NCI-H524 (cell line): ENCODE measurements around the gene FAM181A.
A peak's percentile ranks its signal among the peaks of the same experiment; 100 is the strongest.

ENCODE experiments used
- DNase-seq, 2 experiments: peaks; one replicate each; lab custom pipeline; 2025; lab: John Stamatoyannopoulos, UW

FAM181A gene

DNA sequence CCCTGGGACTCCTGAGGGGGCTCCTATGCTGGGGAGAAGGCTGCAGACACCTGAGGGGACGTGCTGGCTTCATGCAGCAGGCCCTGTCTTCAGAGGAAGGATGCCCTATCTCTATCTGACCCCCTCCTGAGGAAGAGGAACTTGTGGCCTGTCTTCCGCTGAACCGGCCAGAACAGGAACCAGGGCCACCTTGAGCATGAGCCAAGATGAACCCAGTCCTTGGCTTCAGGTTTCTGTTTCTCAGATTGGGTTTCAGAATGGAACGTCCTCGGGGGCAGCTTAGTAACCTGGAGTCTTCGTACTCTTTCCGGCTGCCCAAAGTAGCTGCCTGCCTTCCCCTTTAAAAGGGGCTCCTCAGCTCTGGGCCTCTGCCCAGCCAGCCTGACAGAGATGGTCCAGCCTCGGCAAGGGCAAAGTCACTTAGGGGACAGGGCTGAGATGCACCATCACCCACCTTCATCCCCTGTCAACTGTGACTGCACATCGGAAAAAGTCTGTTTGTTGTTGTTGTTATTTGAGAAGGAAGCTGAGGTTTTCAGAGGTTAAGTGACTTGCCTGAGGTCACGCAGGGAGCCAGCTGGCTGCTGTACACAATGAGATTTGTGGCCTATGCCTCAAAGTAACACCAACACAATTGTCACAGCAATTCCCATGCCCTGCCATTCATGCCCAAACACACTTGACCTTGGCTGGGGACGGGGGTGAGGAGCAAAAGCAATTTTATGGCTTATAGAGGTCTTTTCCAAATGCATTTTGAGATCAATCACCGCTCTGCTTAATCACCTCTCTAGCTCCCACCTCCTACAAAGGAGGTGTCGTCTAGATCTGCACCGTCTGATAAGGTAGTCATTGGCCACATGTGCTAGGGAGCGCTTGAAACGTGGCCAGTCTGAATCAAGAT, 35.8 kb downstream of the FAM181A start:
- DNase-seq, result no peak

DNA sequence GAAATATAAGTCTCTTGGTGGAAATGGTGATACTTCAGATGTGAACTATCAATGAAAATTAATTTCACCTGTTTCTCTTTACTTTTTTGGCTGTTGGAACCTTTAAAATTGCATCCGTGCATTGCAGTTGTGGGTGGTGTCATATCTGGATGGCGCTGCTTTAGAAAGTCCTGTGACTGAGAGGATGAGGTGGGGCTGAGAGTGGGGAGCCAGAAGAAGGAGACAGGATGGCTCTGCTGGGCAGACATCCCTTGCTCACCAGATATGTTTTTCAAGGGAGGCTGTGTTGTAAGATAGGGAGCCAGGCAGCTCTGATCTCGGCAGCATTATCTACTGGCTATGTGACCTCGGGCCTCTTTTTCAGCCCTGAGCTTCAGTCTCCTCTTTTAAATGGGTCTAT, 36.5 kb downstream of the FAM181A start:
- DNase-seq, result no peak

DNA sequence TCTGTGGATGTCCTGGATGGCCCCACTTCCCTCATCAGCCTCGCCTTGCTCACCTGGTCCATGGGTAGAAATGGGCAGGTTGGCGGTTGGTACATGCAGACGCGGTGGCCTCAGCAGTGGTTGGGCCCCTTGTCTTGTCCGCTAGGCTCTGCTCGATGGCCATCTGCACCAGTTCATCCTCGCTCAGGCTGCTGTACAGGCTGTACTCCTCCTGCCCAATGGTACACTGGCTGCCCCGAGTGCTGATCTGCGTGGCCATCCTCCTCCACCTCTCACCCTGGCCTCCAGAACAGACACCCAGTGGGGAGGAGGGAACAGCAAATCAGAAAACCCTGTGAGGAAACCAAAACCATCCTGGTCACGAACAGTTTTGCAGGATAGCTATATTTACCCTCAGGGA, 37.1 kb downstream of the FAM181A start:
- no peak for DNase-seq

DNA sequence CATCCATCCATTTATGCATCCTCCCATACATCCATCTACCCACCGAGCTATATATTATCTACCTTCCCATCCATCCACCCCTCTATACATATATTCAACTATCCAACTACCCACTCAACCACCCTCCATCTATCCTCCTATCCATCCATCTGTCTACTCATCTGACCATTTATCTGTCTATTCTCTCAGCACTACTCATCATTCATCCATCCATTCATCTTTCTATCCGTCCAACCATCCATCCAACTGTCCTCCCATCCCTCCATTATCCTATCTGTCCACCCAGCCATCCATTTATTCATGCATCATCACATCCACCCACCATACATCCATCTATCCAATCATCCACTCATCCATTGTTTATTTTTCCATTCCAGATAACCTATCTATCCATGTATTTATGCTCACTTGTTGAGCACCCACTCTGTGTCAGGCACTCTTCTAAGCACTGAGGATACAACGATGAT, 37.7 kb downstream of the FAM181A start:
- DNase-seq, result no peak

GRCh38 chr14:93965287-93965821, 38.2 kb downstream of the FAM181A start:
- no peak for DNase-seq

DNA sequence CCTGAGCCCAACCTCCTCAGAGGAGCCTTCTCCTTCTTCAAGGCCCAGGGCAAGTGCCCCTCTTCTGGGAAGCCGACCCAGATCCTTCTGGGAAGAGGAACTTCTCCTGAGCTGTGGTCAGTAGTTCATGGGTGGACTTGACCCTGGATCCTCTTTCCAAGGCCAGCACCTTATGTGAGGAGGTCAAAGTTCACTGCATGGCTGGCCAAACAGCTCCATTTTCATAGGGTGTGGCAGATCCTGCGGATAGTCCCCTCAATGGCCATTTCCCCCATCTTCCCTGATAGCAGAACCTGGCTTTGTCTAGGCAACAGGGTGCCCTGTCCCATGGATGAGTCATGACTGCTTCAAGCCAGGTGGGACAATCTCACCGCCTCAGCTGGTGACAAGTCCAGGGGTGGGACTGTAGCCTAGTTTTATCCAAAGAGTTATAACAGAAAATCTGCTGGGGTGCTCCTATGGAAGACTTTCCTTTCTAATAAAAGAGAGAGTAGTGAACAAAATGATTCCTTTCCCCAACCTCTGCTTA, 38.9 kb downstream of the FAM181A start:
- no peak for DNase-seq

DNA sequence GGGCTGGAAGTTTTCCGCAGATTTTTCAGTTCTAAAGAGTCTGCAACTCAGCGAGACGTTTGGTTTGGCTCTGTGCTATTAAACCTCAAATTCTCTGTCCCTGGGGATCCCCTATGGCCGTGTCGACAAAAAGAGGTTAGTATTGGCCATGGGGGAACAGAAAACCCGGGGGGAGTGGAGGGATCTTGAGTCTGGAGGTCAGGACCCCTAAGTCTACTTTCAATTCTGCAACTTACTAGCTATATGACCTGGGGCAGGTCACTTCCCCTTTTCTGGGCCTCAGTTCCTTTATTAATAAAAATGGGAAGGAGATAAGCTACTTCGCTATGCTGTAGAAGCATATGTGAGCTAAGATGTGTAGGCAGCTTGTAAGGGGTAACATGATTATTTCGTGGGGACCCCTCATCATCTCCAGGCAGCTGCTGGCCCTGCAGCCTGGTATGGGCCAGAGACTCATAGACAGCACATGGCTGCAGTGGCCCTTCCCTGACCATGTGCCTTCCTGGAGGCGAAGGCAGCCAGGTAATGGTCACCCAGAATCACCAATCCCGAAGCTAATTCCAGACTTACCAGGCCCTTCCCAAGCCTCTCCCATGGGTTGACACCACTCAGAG, 40.6 kb downstream of the FAM181A start:
- no peak for DNase-seq

GRCh38 chr14:93969082-93969828, 42.1 kb downstream of the FAM181A start:
- peak; percentile 70 to 81 for DNase-seq

DNA sequence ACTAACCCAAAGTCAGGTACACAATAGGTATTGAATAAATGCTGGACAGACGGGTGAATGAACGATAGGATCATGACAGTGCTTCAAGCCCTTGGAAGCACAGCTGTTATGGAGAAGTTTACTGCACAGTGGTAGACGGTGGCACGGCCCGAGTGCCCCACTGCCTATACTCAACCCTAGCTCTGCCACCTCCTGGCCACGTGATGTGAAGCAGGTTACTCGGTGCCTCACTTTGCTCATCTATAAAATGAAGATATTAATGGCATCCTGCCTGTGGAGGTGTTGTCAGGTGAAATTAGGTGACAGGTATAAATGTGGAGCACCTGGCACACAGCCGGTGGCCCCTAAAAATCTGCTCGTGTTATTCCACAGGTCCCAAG, 43.4 kb downstream of the FAM181A start:
- DNase-seq, result peak; percentile 84 to 90

- peak; percentile 94 to 97 for DNase-seq
These were observed 44.0 kb downstream of the FAM181A start for GRCh38 chr14:93970965-93971634.

- DNase-seq, result no peak
These were observed 44.5 kb downstream of the FAM181A start for GRCh38 chr14:93971635-93972027.

- DNase-seq, result no peak
These were observed 45.6 kb downstream of the FAM181A start for GRCh38 chr14:93972618-93973205.

DNA sequence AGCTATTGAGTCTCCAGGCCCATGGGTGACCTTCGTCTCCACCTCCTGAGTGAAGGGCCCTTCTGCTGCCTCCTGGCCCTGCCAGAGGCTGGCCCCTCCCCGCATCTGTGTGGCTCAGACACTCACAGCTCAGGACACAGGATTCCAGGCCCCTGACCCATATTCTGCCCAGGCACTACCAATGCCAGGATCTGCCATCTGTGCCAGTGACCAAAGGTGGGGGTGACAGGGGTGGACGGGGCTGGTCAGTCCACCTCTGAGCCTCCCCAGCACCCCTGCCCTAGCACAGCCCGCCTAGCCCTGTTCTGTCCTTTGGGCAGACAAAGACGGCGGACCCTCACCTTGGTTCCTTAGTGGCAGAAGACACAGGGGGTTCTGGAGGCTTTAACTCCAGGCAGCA, 46.5 kb downstream of the FAM181A start:
- DNase-seq, result peak in 1 of 2 experiments; percentile 47

DNA sequence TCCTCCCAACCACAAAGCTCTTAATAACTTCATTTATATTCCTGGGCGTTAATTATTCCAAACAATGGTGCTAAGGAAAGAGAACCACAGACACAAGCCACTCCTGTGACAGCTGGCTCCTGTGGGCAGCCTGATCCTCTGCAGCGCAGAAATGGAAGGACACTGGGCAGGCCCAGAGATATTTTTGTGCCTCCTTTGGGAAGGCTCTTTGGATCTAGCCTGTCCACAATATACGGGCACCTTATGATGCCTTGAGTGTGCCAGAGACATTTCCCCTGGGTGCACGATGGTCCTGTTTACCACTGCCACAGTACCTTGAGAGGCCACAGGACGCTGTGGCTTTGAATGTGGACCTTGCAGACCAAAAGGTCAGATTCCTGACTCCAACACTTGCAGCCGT, 47.2 kb downstream of the FAM181A start:
- peak; percentile 67 to 72 for DNase-seq

DNA sequence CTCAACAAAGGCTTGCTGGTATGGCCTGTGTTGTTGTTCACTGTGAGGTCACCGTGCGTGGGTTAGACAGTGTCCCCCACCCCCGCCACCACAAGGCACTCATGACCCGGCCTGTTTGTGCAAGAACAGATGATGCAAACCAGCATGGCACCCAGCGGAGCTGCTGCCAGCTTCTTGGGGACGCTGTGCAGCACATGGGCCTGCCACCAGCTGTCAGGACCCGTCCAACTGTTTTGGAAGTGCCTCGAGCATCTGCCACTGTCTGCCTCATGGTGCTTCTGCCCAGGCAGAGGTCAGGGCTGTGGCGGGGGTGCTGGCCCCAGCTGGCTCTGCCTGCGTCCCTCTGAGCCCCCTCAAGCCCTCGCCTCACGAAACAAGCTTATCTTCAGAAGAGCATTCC, 47.7 kb downstream of the FAM181A start:
- peak; percentile 97 to 99 for DNase-seq

GRCh38 chr14:93975791-93976476, 48.8 kb downstream of the FAM181A start:
- DNase-seq, result no peak

DNA sequence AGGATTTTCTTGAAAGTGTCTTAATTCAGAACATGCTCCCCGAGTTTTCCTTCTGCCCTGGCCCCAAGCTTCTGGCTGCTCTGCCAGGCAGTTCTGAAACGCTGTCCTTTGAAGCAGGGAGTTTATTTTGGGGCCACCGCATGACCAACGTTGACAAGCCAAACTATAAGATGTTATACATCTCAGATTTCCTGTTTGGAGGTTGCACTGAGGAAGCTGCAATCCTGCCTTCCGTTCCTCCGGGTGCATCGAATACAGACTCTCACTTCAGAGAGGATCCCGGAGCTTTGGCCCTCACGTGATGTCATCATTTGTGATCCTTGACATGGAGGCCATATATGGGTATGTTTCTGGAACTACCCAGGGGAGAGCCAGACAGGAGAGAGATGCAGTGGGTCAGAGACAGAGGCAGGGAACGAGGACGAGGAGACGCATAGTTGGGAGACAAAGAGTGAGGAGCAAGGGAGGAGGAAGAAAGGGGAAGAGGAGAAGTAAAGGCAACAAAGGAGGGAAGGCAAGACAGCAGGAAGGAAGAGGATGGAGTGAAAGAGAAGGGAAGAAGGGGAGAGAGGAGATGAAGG, 49.4 kb downstream of the FAM181A start, which contains the start of gene ASB2:
ASB2 (minus strand) TSS at position 94 of the 581 bp plus-strand sequence. CDS start 12,031 bp downstream, outside the sequence.
- no peak for DNase-seq

DNA sequence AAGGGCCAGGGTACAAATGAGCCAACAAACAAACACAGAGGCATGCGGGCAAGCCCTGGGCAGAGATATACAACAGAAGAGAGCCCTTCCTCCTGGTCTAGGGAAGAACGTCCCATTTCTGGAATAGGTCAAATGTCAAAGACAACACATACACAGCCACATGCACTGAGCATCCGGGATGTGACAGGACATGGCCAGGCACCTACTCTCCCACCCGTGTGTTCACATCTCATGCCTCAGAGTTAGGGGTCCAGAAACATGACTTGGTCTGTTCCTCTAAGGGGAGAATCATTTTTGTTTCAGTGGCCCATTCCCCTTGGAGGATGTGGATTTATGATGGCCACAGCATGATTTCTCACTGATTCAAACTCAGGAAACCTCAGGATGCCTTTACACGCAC, 50.0 kb downstream of the FAM181A start:
- DNase-seq, result no peak

- DNase-seq, result no peak
These were observed 50.8 kb downstream of the FAM181A start for GRCh38 chr14:93977790-93978581.
